Mucosa of descending colon (tissue), 3 donors: ENCODE data around the gene SLC12A7. TPM values are rescaled to one million over a fixed set of nuclear protein-coding genes. Genes with fewer than 3 reads are reported as not detected.

Experiments used
- ATAC-seq: fragments of 200-7000 bp; cut with Tn5 transposase; one replicate; pipeline ENCODE4 v1.9.1; 2020; ENCODE audit warnings: mild to moderate bottlenecking, moderate library complexity
- DNase-seq, 3 donors: peaks; one replicate each; pipeline ENCODE4 v3.0.0-alpha.2; 2020
- H3K36me3 ChIP-seq: fragments of 200-600 bp; one replicate; pipeline ENCODE4 v1.8.0; 2021; ENCODE audit warnings: low read depth, mild to moderate bottlenecking
- H3K4me1 ChIP-seq: fragments of 200-600 bp; one replicate; pipeline ENCODE4 v1.8.0; 2021; ENCODE audit warnings: low read depth, mild to moderate bottlenecking
- H3K4me3 ChIP-seq: fragments of 200-600 bp; one replicate; pipeline ENCODE4 v1.8.0; 2021; ENCODE audit warnings: mild to moderate bottlenecking
- H3K9me3 ChIP-seq: fragments of 200-600 bp; one replicate; pipeline ENCODE4 v1.8.0; 2021; ENCODE audit warnings: mild to moderate bottlenecking
- CTCF ChIP-seq: fragments of 200-600 bp; IDR thresholded peaks from one replicate; pipeline ENCODE4 v1.8.0; 2022; ENCODE audit warnings: antibody characterized with exemption, mild to moderate bottlenecking
- intact Hi-C, 2 donors: fragments of 100-400 bp; cut with DNase I in 1 of 2; cut with micrococcal nuclease in 1 of 2; formaldehyde crosslinking; loops; one replicate each; pipeline versions ENCODE4 v1.11.0 to v1.11.1; 2022; cut with DNase I, micrococcal nuclease
- total RNA-seq, 3 donors: library from RNA; stranded (reverse); fragmentation: NEBNext Ultra II Directional in 2 of 3; extraction: Animal tissue kit (Norgen Biotek cat#: 25700) in 2 of 3; gene quantifications; one replicate each; pipeline versions ENCODE4 v1.2.1 to v1.2.4, GENCODE V29; 2021 to 2023
- donor health status: DM: no; HTN: no; CAD: no; lungs with moderate emphysema.
- donor health status: DM: no; HTN: no; CAD: no.
- donor health status: DM: no; HTN: yes; CAD: no.

The SLC12A7 gene
- total RNA-seq, 3 donors from 2014 or later = 80.5 to 97.4 (median 94.1) TPM

- intact Hi-C loops = no loop called here
- ATAC-seq (no peak), DNase-seq (no peak)
- peaks cover 51% of the 10 kb centered on the region for H3K4me1 ChIP-seq
- no peaks in the 10 kb centered on the region for H3K9me3 ChIP-seq
- TF ChIP-seq CTCF = no peak
- H3K4me3 ChIP-seq = no peak overlapping the region
- H3K36me3 ChIP-seq = no peaks in the 10 kb centered on the region
These were observed 2.1 kb downstream of the SLC12A7 start for GRCh38 chr5:1109542-1110306.

GRCh38 chr5:1108865-1109174 is 3.0 kb downstream of the SLC12A7 start:
- H3K36me3 ChIP-seq = no peaks in the 10 kb centered on the region
- TF ChIP-seq CTCF = no peak
- ATAC-seq (no peak), DNase-seq (no peak)
- no peak overlapping the region for H3K4me3 ChIP-seq
- peaks cover 60% of the 10 kb centered on the region for H3K4me1 ChIP-seq
- H3K9me3 ChIP-seq = no peaks in the 10 kb centered on the region
- intact Hi-C loops = no loop called here

GRCh38 chr5:1108023-1108864 is 3.6 kb downstream of the SLC12A7 start:
- Histone ChIP-seq H3K4me1 (peaks cover 65% of the 10 kb centered on the region), H3K9me3 (no peaks in the 10 kb centered on the region), H3K36me3 (no peaks in the 10 kb centered on the region), H3K4me3 (no peak overlapping the region)
- no peak for TF ChIP-seq CTCF
- intact Hi-C loops = no loop called here
- ATAC-seq = no peak
- peak in 1 of 3 donors; percentile 47 for DNase-seq

GRCh38 chr5:1107167-1108022 is 4.5 kb downstream of the SLC12A7 start:
- Histone ChIP-seq H3K9me3 (no peaks in the 10 kb centered on the region), H3K4me1 (peaks cover 74% of the 10 kb centered on the region), H3K36me3 (no peaks in the 10 kb centered on the region), H3K4me3 (no peak overlapping the region)
- peak; percentile 4 for ATAC-seq
- intact Hi-C loops = no loop called here
- DNase-seq = peak in 2 of 3 donors; percentile 53
- TF ChIP-seq CTCF = no peak

- Histone ChIP-seq H3K4me1 (peaks cover 80% of the 10 kb centered on the region), H3K4me3 (no peak overlapping the region), H3K9me3 (no peaks in the 10 kb centered on the region), H3K36me3 (no peaks in the 10 kb centered on the region)
- DNase-seq (peak in 2 of 3 donors; percentile 42 to 63), ATAC-seq (no peak)
- no peak for TF ChIP-seq CTCF
- intact Hi-C loops = no loop called here
These were observed 5.3 kb downstream of the SLC12A7 start for GRCh38 chr5:1106385-1107166.
